SK-N-SH (cell line): Measurements from ENCODE around the gene DAB2. TPM values are rescaled to one million over a fixed set of nuclear protein-coding genes. Genes with fewer than 3 reads are reported as not detected.

Experiments used
- CTCF ChIA-PET: fragments of 300-600, 350-600 bp; formaldehyde crosslinking; extraction: SDS; loops from one replicate; lab custom pipeline; 2021; lab: Yijun Ruan, JAX
- POLR2A ChIA-PET: fragments of 350-600 bp; sonication (Branson Sonifier 250); formaldehyde crosslinking; extraction: SDS; loops from one replicate; lab custom pipeline; 2020; ENCODE audit warnings: antibody characterized with exemption, inconsistent platforms; lab: Yijun Ruan, JAX
- DNase-seq: peaks from one replicate; pipeline ENCODE4 v3.0.0; 2012
- H2AFZ ChIP-seq: fragments of 200-600 bp; sonication (generic); 2 replicates; pipeline ENCODE4 v1.8.1; 2016; ENCODE audit warnings: antibody characterized with exemption, mild to moderate bottlenecking, low read depth
- H3F3A ChIP-seq: fragments of 200-600 bp; sonication (generic); replicated peaks from 2 replicates; pipeline ENCODE3; 2016; ENCODE audit warnings: antibody characterized with exemption, mild to moderate bottlenecking; ENCODE audit not compliant: insufficient read depth
- H3K27ac ChIP-seq, 2 experiments: fragments of 200-500 bp in 1 of 2; fragments of 200-600 bp in 1 of 2; sonication (Bioruptor generic) in 1 of 2; sonication (generic), shearing (Covaris generic) in 1 of 2; 2 replicates each; pipeline versions ENCODE4 v1.5.1 to v1.6.1; 2014 to 2016; ENCODE audit warnings: low read depth in 2 of 2, inconsistent platforms in 1 of 2, low read length in 1 of 2, mild to moderate bottlenecking in 1 of 2, mixed read lengths in 1 of 2
- H3K27me3 ChIP-seq: fragments of 200-600 bp; sonication (generic), shearing (Covaris generic); 2 replicates; pipeline ENCODE4 v1.6.1; 2016; ENCODE audit warnings: mixed run types; ENCODE audit not compliant: insufficient read depth
- H3K36me3 ChIP-seq, 2 experiments: fragments of 200-500 bp in 1 of 2; fragments of 200-600 bp in 1 of 2; sonication (Bioruptor generic) in 1 of 2; sonication (generic) in 1 of 2; replicated peaks in 1 of 2; 2 replicates each; pipeline versions ENCODE3 to v1.5.1; 2014 to 2016; ENCODE audit warnings: low read length in 1 of 2, mild to moderate bottlenecking in 1 of 2; ENCODE audit not compliant: insufficient read depth in 2 of 2, control insufficient read depth in 1 of 2
- H3K4me1 ChIP-seq, 2 experiments: fragments of 200-500 bp in 1 of 2; fragments of 200-600 bp in 1 of 2; sonication (Bioruptor generic) in 1 of 2; sonication (generic), shearing (Covaris generic) in 1 of 2; 2 replicates each; pipeline versions ENCODE4 v1.5.1 to v1.6.1; 2014 to 2016; ENCODE audit warnings: low read depth in 1 of 2, low read length in 1 of 2, mixed run types in 1 of 2; ENCODE audit not compliant: insufficient read depth in 2 of 2, control insufficient read depth in 1 of 2
- H3K4me2 ChIP-seq: fragments of 200-600 bp; sonication (generic), shearing (Covaris generic); 2 replicates; pipeline ENCODE4 v1.6.1; 2017; ENCODE audit warnings: mixed run types
- H3K4me3 ChIP-seq, 2 experiments: fragments of 200-500 bp in 1 of 2; fragments of 200-600 bp in 1 of 2; sonication (Bioruptor generic) in 1 of 2; sonication (generic), shearing (Covaris generic) in 1 of 2; 2 replicates each; pipeline versions ENCODE4 v1.5.1 to v1.8.1; 2014 to 2016; ENCODE audit warnings: low read depth in 2 of 2, inconsistent platforms in 1 of 2, low read length in 1 of 2, mild to moderate bottlenecking in 1 of 2, mixed read lengths in 1 of 2, moderate library complexity in 1 of 2
- H3K79me2 ChIP-seq: fragments of 200-600 bp; sonication (generic); 2 replicates; pipeline ENCODE4 v1.8.1; 2017; ENCODE audit warnings: mild to moderate bottlenecking; ENCODE audit not compliant: insufficient read depth
- H3K9ac ChIP-seq: fragments of 200-600 bp; sonication (generic); 2 replicates; pipeline ENCODE4 v1.6.1; 2017; ENCODE audit warnings: mixed run types
- H3K9me2 ChIP-seq: fragments of 200-600 bp; sonication (generic); 2 replicates; pipeline ENCODE4 v1.6.1; 2017; ENCODE audit warnings: mixed run types
- H3K9me3 ChIP-seq: fragments of 200-600 bp; sonication (generic); 2 replicates; pipeline ENCODE4 v1.6.1; 2017; ENCODE audit warnings: mixed run types, mild to moderate bottlenecking, moderate library complexity
- H4K20me1 ChIP-seq: fragments of 200-600 bp; sonication (generic); 2 replicates; pipeline ENCODE4 v1.6.1; 2017; ENCODE audit warnings: mild to moderate bottlenecking, mixed run types; ENCODE audit not compliant: insufficient read depth
- ELF1 ChIP-seq: IDR thresholded peaks from 2 replicates; pipeline ENCODE4 v1.4.0; 2012
- EP300 ChIP-seq, 2 experiments: IDR thresholded peaks; 2 replicates each; pipeline versions ENCODE4 v1.4.0 to v1.6.1; 2012; ENCODE audit warnings: borderline replicate concordance in 1 of 2, low read depth in 1 of 2, low read length in 1 of 2
- EZH2phosphoT487 ChIP-seq: fragments of 200-600 bp; sonication (generic); IDR thresholded peaks from 2 replicates; pipeline ENCODE4 v1.6.1; 2017; ENCODE audit warnings: low read depth, mixed run types, mild to moderate bottlenecking, antibody characterized with exemption, moderate library complexity, borderline replicate concordance
- FOSL2 ChIP-seq: IDR thresholded peaks from 2 replicates; pipeline ENCODE4 v1.4.0; 2012; ENCODE audit warnings: low read depth, mild to moderate bottlenecking, moderate library complexity, borderline replicate concordance
- FOXM1 ChIP-seq: IDR thresholded peaks from 2 replicates; pipeline ENCODE4 v1.4.0; 2012; ENCODE audit warnings: low read depth, mild to moderate bottlenecking
- IRF3 ChIP-seq: fragments of 150-350 bp; IDR thresholded peaks from 2 replicates; pipeline ENCODE4 v1.6.1; 2016; ENCODE audit warnings: mild to moderate bottlenecking, low read depth, low read length
- JUND ChIP-seq: IDR thresholded peaks from 2 replicates; pipeline ENCODE4 v1.4.0; 2012
- MEF2A ChIP-seq: IDR thresholded peaks from 2 replicates; pipeline ENCODE4 v1.4.0; 2012; ENCODE audit warnings: low read depth, borderline replicate concordance
- MXI1 ChIP-seq: IDR thresholded peaks from 2 replicates; pipeline ENCODE4 v1.6.1; 2012; ENCODE audit warnings: mild to moderate bottlenecking, low read depth, low read length, improper control_type of control experiment
- NFIC ChIP-seq: IDR thresholded peaks from 2 replicates; pipeline ENCODE4 v1.4.0; 2012; ENCODE audit warnings: borderline replicate concordance
- POLR2AphosphoS5 ChIP-seq: IDR thresholded peaks from 2 replicates; pipeline ENCODE4 v1.6.1; 2012; ENCODE audit warnings: low read depth, low read length
- RCOR1 ChIP-seq: fragments of 150-350 bp; IDR thresholded peaks from 2 replicates; pipeline ENCODE4 v1.6.1; 2017; ENCODE audit warnings: antibody characterized with exemption, low read length
- REST ChIP-seq: IDR thresholded peaks from 2 replicates; pipeline ENCODE4 v1.6.1; 2012; ENCODE audit warnings: mild to moderate bottlenecking, low read depth, low read length, moderate library complexity
- RFX5 ChIP-seq: IDR thresholded peaks from 2 replicates; pipeline ENCODE4 v1.6.1; 2012; ENCODE audit warnings: mild to moderate bottlenecking, improper control_type of control experiment, low read length
- RXRA ChIP-seq: IDR thresholded peaks from 2 replicates; pipeline ENCODE4 v1.4.0; 2012; ENCODE audit warnings: low read depth, mild to moderate bottlenecking, borderline replicate concordance
- SMC3 ChIP-seq: IDR thresholded peaks from 2 replicates; pipeline ENCODE4 v1.6.1; 2012; ENCODE audit warnings: low read depth, low read length, improper control_type of control experiment
- TAF1 ChIP-seq: IDR thresholded peaks from 2 replicates; pipeline ENCODE4 v1.6.1; 2012; ENCODE audit warnings: low read depth, mild to moderate bottlenecking, low read length, moderate library complexity, borderline replicate concordance
- TCF12 ChIP-seq: IDR thresholded peaks from 2 replicates; pipeline ENCODE4 v1.4.0; 2012
- USF1 ChIP-seq: IDR thresholded peaks from 2 replicates; pipeline ENCODE4 v1.4.0; 2012; ENCODE audit warnings: low read depth, borderline replicate concordance
- USF2 ChIP-seq: fragments of 150-350 bp; IDR thresholded peaks from 2 replicates; pipeline ENCODE4 v1.6.1; 2017; ENCODE audit warnings: antibody characterized with exemption, low read length, low read depth, borderline replicate concordance
- WGBS: methylation state at CpG from one replicate; pipeline ENCODE4 v1.1.6; 2017; ENCODE audit warnings: low lambda C conversion rate; 5-methylcytosine and 5-hydroxymethylcytosine counted together
- polyA plus RNA-seq, 3 experiments: library from polyadenylated mRNA; depleted of rRNA; stranded (reverse); fragments of >200 nt; gene quantifications; 2 replicates each; pipeline ENCODE4 v1.2.3, GENCODE V29; 2012

The DAB2 gene
- polyA plus RNA-seq, 1 of the 3 experiments (the other 2 are of a cell fraction): 23.7 TPM

GRCh38 chr5:39352170-39352569 lies 72.6 kb downstream of the DAB2 start:
- no peaks in the 10 kb centered on the region for H3K79me2 ChIP-seq
- TF ChIP-seq FOXM1: no peak
- no peak for TF ChIP-seq USF2
- no peak for TF ChIP-seq EZH2phosphoT487
- TF ChIP-seq TCF12: no peak
- TF ChIP-seq ELF1: no peak
- TF ChIP-seq MXI1: no peak
- TF ChIP-seq SMC3: no peak
- TF ChIP-seq IRF3: no peak
- no peak for TF ChIP-seq RFX5
- no peak for TF ChIP-seq RCOR1
- no peak for TF ChIP-seq REST
- no peak for TF ChIP-seq JUND
- TF ChIP-seq USF1: no peak
- no peak for TF ChIP-seq EP300 (IDR thresholded peaks at IDR 0.05; ENCODE audit: borderline replicate concordance in 1 of 2, low read depth in 1 of 2, low read length in 1 of 2)
- no peak for TF ChIP-seq NFIC
- TF ChIP-seq RXRA: no peak
- TF ChIP-seq TAF1: no peak
- no peak for TF ChIP-seq POLR2AphosphoS5
- TF ChIP-seq MEF2A: no peak
- no peak for TF ChIP-seq FOSL2
- H4K20me1 ChIP-seq: no peaks in the 10 kb centered on the region
- no peak overlapping the region for H3K27ac ChIP-seq
- no peak for DNase-seq
- no peaks in the 10 kb centered on the region for H3K9me3 ChIP-seq
- H3F3A ChIP-seq: no peaks in the 10 kb centered on the region
- CTCF ChIA-PET: no interaction called here
- H3K4me1 ChIP-seq: no peaks in the 10 kb centered on the region
- POLR2A ChIA-PET: no interaction called here
- no peak overlapping the region for H3K4me2 ChIP-seq
- H2AFZ ChIP-seq: no peak overlapping the region
- no peaks in the 10 kb centered on the region; the same call in 1 of the 2 replicates for H3K27me3 ChIP-seq
- no peaks in the 10 kb centered on the region for H3K9me2 ChIP-seq
- no peaks in the 10 kb centered on the region for H3K36me3 ChIP-seq
- no peak overlapping the region for H3K4me3 ChIP-seq
- no peak overlapping the region for H3K9ac ChIP-seq
- WGBS: 4% methylated on average over 2 of the region's 2 CpGs
